CD4-positive, CD25-positive, alpha-beta regulatory T cell (primary cell): Measurements from ENCODE around the gene GABRG3. TPM values are rescaled to one million over a fixed set of nuclear protein-coding genes. Genes with fewer than 3 reads are reported as not detected.

Experiments used
- ATAC-seq, 2 donors: fragments of 150-1000 bp; cut with Tn5 transposase; one replicate each; pipeline ENCODE4 v1.10.0; 2021; ENCODE audit warnings: low read depth in 2 of 2, moderate number of reproducible peaks in 2 of 2, moderate library complexity in 1 of 2
- DNase-seq, 3 donors: peaks; one replicate each; pipeline versions ENCODE4 v3.0.0 to v3.0.0-alpha.2; 2012 to 2022; ENCODE audit warnings: mixed read lengths in 1 of 3
- H3K27ac ChIP-seq: one replicate; pipeline ENCODE4 v1.7.0; 2013; ENCODE audit warnings: mild to moderate bottlenecking, low read length; ENCODE audit not compliant: insufficient read depth, poor library complexity, severe bottlenecking
- H3K27me3 ChIP-seq: one replicate; pipeline ENCODE4 v1.7.0; 2013; ENCODE audit warnings: low read length; ENCODE audit not compliant: control insufficient read depth, insufficient read depth
- H3K36me3 ChIP-seq: one replicate; pipeline ENCODE4 v1.7.0; 2013; ENCODE audit warnings: mild to moderate bottlenecking, low read length, moderate library complexity; ENCODE audit not compliant: control insufficient read depth, insufficient read depth
- H3K4me1 ChIP-seq: 2 replicates; pipeline ENCODE4 v1.7.0; 2013; ENCODE audit warnings: mild to moderate bottlenecking, low read length; ENCODE audit not compliant: insufficient read depth, control insufficient read depth, poor library complexity, severe bottlenecking
- H3K4me3 ChIP-seq: one replicate; pipeline ENCODE4 v1.7.0; 2013; ENCODE audit warnings: low read depth, mild to moderate bottlenecking, low read length, moderate library complexity
- H3K9me3 ChIP-seq, 2 experiments: 1 replicate in 1 of 2; 2 replicates in 1 of 2; pipeline ENCODE4 v1.7.0; 2013; ENCODE audit warnings: low read length in 2 of 2, mild to moderate bottlenecking in 1 of 2, moderate library complexity in 1 of 2; ENCODE audit not compliant: control insufficient read depth in 2 of 2
- H3K27ac Mint-ChIP-seq, 3 donors: one replicate each; pipeline ENCODE4 v1.8.0; 2020 to 2022; ENCODE audit warnings: mild to moderate bottlenecking in 3 of 3, mixed read lengths in 3 of 3, moderate library complexity in 2 of 3
- H3K27me3 Mint-ChIP-seq: one replicate; pipeline ENCODE4 v1.8.0; 2022; ENCODE audit warnings: mild to moderate bottlenecking, mixed read lengths
- H3K36me3 Mint-ChIP-seq: one replicate; pipeline ENCODE4 v1.8.0; 2020; ENCODE audit warnings: mixed read lengths
- H3K4me1 Mint-ChIP-seq, 4 donors: one replicate each; pipeline ENCODE4 v1.8.0; 2020 to 2022; ENCODE audit warnings: mixed read lengths in 4 of 4, mild to moderate bottlenecking in 1 of 4
- H3K4me3 Mint-ChIP-seq, 4 donors: one replicate each; pipeline ENCODE4 v1.8.0; 2020 to 2022; ENCODE audit warnings: mild to moderate bottlenecking in 4 of 4, mixed read lengths in 4 of 4, moderate library complexity in 3 of 4
- H3K9me3 Mint-ChIP-seq, 7 donors: one replicate each; pipeline ENCODE4 v1.8.0; 2020 to 2022; ENCODE audit warnings: mixed read lengths in 7 of 7, mild to moderate bottlenecking in 3 of 7, moderate library complexity in 2 of 7
- polyA plus RNA-seq, 4 donors: library from polyadenylated mRNA; unstranded; fragments of 300-500 nt; fragmentation: Illumina TruSeq; gene quantifications; one replicate each; pipeline ENCODE4 v1.2.3, GENCODE V29; 2021
- total RNA-seq: library from RNA; stranded (reverse); gene quantifications from one replicate; pipeline ENCODE4 v1.2.3, GENCODE V29; 2022

Gene GABRG3
- total and polyA plus RNA-seq, 5 donors from 2014 or later, result not detected

DNA sequence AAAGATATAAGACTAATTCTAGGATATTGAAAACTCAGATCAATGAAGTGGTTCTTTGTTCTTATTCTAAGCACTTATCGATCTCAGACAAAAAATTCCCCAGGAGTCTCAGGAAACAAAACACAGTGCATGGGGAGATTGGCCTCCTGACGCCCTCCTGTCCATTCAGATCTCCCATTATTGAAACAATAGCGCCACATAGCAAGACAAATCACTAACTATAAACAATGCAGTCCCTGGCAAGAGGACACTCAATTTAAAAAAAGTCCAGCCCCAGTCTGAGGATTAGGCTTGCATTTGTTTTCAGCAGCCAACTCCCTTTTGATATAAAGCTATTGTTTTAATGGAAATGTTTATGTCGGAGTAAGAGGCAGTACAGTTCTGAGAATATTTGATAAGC is 528.2 kb downstream of the GABRG3 start:
- H3K4me3 Mint-ChIP-seq, result no peak overlapping the region
- peaks cover 0 to 4% of the 10 kb centered on the region in 2 experiments for H3K9me3 ChIP-seq
- no peak overlapping the region for H3K27ac Mint-ChIP-seq
- ATAC-seq, result no peak
- no peaks in the 10 kb centered on the region for H3K27me3 ChIP-seq
- DNase-seq, result no peak
- no peaks in the 10 kb centered on the region for H3K4me1 Mint-ChIP-seq
- no peaks in the 10 kb centered on the region for H3K4me1 ChIP-seq
- H3K4me3 ChIP-seq, result no peak overlapping the region
- H3K36me3 Mint-ChIP-seq, result no peaks in the 10 kb centered on the region
- H3K27me3 Mint-ChIP-seq, result no peaks in the 10 kb centered on the region
- no peaks in the 10 kb centered on the region for H3K36me3 ChIP-seq
- peaks cover 0 to 15% (median 5%) of the 10 kb centered on the region in 7 donors for H3K9me3 Mint-ChIP-seq
- no peak overlapping the region for H3K27ac ChIP-seq

DNA sequence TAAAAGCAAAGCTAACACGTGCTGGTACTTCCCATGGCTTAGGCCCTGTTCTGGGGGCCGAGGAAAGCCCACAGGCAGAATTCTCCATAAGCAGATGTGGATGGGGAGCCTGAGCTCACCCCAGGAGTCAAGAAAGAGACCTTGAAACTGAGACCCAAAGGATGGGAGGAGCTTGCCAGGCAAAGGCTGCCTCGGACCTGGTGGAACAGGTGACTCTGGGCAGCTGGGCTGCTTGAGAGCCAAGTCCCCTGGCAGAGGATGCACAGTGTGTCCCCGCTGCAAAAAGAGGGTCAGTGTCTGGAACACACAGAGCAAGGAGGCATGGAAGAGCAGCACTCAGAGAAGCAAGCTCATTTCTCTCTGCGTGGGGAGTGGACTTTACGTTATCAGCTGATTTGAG is 528.7 kb downstream of the GABRG3 start:
- H3K27ac Mint-ChIP-seq, result peak overlapping the region in 1 of 3 donors; percentile 61
- H3K4me3 Mint-ChIP-seq, result no peak overlapping the region
- H3K36me3 Mint-ChIP-seq, result no peaks in the 10 kb centered on the region
- DNase-seq, result no peak
- no peak for ATAC-seq
- no peaks in the 10 kb centered on the region for H3K4me1 Mint-ChIP-seq
- H3K27me3 ChIP-seq, result no peaks in the 10 kb centered on the region
- H3K27me3 Mint-ChIP-seq, result no peaks in the 10 kb centered on the region
- H3K9me3 ChIP-seq, result peaks cover 0 to 4% of the 10 kb centered on the region in 2 experiments
- peaks cover 0 to 15% (median 5%) of the 10 kb centered on the region in 7 donors for H3K9me3 Mint-ChIP-seq
- H3K4me3 ChIP-seq, result no peak overlapping the region
- H3K36me3 ChIP-seq, result no peaks in the 10 kb centered on the region
- H3K4me1 ChIP-seq, result no peaks in the 10 kb centered on the region
- H3K27ac ChIP-seq, result no peak overlapping the region

DNA sequence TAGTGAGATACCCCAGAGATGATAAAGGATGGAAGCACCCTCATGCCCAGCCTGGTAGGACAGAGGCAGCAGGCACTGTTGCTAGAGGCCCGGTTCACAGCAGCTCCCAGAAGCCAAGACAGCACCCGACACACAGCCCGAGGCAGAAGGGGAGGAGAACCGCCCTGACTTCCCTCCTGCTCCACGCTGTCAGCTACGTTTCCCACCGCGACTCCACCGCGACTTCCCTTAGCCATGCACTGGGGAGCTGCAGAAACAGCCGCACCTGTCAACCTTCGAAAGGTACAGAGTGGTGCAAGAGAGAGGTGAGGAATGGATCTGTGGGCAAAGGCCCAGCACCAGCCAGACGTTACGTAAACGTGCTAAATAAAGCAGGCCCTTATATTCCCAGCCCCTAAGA is 529.2 kb downstream of the GABRG3 start:
- Histone ChIP-seq H3K36me3 (no peaks in the 10 kb centered on the region), H3K4me1 (no peaks in the 10 kb centered on the region), H3K27ac (no peak overlapping the region), H3K27me3 (no peaks in the 10 kb centered on the region), H3K4me3 (no peak overlapping the region), H3K9me3 (peaks cover 0 to 4% of the 10 kb centered on the region in 2 experiments)
- Mint-ChIP-seq H3K4me3 (no peak overlapping the region), H3K27ac (no peak overlapping the region), H3K9me3 (peaks cover 0 to 15% (median 5%) of the 10 kb centered on the region in 7 donors), H3K4me1 (no peaks in the 10 kb centered on the region), H3K36me3 (no peaks in the 10 kb centered on the region), H3K27me3 (no peaks in the 10 kb centered on the region)
- ATAC-seq (no peak), DNase-seq (no peak)

DNA sequence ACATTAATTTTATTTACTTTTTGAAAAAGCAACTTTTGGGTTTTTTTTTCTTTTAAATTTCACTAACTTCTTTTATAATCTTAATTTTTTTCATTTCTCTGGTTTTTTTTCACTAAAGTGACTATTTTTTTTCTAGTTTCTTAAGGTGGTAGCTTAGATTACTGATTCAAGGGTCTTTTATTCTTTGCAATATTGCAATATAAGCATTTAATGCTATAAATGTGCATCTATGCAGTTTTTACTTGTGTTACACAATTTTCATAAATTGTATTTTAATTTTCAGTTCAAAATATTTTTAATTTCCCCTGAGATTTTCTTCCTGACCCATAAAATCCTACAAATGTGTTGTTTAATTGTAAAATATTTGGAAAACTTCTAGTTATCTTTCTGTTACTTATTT is 535.8 kb downstream of the GABRG3 start:
- no peaks in the 10 kb centered on the region for H3K36me3 Mint-ChIP-seq
- Histone ChIP-seq H3K36me3 (no peaks in the 10 kb centered on the region), H3K9me3 (peaks cover 6 to 17% of the 10 kb centered on the region in 2 experiments), H3K27ac (no peak overlapping the region), H3K4me1 (no peaks in the 10 kb centered on the region), H3K27me3 (no peaks in the 10 kb centered on the region), H3K4me3 (no peak overlapping the region)
- H3K9me3 Mint-ChIP-seq, result peaks cover 4 to 27% (median 14%) of the 10 kb centered on the region in 7 donors
- ATAC-seq (no peak), DNase-seq (no peak)
- no peak overlapping the region for H3K27ac Mint-ChIP-seq
- no peak overlapping the region for H3K4me3 Mint-ChIP-seq
- H3K4me1 Mint-ChIP-seq, result no peaks in the 10 kb centered on the region
- H3K27me3 Mint-ChIP-seq, result no peaks in the 10 kb centered on the region

DNA sequence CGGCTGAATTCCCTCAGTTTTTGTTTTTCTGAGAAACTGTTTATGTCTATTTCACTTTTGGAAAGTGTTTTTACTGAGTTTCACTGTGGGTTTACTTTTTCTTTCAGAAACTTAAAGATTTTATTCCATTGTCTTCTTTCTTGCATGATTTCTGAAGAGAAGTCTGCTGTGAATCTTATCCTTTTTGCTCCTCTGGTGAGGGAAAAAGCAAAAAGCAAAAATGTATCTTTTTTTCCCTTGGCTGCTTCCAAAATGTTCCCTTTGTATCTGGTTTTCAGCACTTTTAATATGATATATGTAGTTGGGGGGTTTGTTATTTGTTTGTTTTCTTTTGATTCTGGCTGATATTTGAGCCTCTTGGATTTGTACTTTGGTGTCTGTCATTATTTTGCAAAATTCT is 538.0 kb downstream of the GABRG3 start:
- Mint-ChIP-seq H3K4me1 (no peaks in the 10 kb centered on the region), H3K36me3 (no peaks in the 10 kb centered on the region), H3K27ac (no peak overlapping the region), H3K9me3 (peaks cover 5 to 31% (median 13%) of the 10 kb centered on the region in 7 donors), H3K27me3 (no peaks in the 10 kb centered on the region), H3K4me3 (no peak overlapping the region)
- Histone ChIP-seq H3K36me3 (no peaks in the 10 kb centered on the region), H3K27ac (no peak overlapping the region), H3K4me3 (no peak overlapping the region), H3K4me1 (no peaks in the 10 kb centered on the region), H3K9me3 (peaks cover 6 to 17% of the 10 kb centered on the region in 2 experiments), H3K27me3 (no peaks in the 10 kb centered on the region)
- ATAC-seq, result no peak
- no peak for DNase-seq

DNA sequence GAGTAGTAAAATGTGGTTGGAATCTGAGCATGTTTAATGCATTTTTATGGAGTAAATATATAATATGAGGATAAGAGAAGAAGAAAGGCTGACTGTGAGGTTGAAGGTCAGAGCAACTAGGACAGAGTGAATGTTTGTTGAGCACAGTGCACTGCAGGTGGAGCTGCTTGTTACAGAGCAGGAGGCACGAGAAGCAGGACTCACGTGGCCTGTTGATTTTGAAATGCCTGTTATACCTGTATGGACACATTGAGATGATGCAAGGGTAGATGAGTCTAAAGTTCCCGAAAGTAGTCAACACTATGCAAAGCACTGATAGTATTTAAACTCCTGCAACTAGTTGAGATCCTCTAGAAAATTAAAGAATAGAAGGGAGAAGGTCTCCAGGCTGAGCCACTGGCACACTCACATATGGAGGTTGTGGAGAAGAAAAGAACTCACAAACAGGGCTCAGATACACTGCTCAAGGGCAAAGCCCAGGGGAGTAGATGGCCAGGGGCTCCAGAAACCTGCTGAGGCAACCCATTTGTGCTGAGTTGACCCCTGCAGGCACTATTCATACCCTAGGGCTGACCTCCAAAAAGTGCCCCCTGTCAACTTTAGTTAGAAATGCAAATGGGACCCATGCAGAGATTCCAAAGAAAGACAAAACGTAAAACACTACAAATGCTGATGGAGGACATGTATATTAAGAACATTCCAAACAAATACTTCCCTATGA is 541.5 kb downstream of the GABRG3 start:
- Mint-ChIP-seq H3K9me3 (peaks cover 9 to 35% (median 9%) of the 10 kb centered on the region in 7 donors), H3K4me3 (no peak overlapping the region), H3K4me1 (no peaks in the 10 kb centered on the region), H3K36me3 (no peaks in the 10 kb centered on the region), H3K27me3 (no peaks in the 10 kb centered on the region), H3K27ac (no peak overlapping the region)
- no peaks in the 10 kb centered on the region for H3K36me3 ChIP-seq
- no peak overlapping the region for H3K4me3 ChIP-seq
- DNase-seq, result no peak
- H3K9me3 ChIP-seq, result peaks cover 8 to 17% of the 10 kb centered on the region in 2 experiments
- H3K27ac ChIP-seq, result no peak overlapping the region
- H3K4me1 ChIP-seq, result no peaks in the 10 kb centered on the region
- no peaks in the 10 kb centered on the region for H3K27me3 ChIP-seq
- no peak for ATAC-seq

DNA sequence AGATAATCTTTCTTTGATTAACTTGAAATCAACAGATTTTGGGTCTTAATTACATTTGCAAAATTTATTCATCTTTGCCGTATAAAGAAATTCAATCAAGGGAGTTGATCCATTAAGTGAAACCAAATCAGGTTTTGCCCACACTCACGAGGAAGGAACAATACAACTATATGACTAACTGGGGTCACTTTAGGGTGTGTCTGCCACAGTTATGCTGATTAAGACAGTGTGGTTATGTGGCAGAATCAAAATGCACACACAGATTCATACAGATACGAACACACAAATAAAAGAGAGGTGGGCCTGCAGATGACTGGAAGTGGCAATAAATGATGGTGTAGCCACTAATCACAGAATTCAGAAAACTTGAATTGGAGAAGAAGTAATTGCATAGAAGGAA is 543.5 kb downstream of the GABRG3 start:
- Mint-ChIP-seq H3K27ac (no peak overlapping the region), H3K4me3 (no peak overlapping the region), H3K9me3 (peaks cover 12 to 31% (median 17%) of the 10 kb centered on the region in 7 donors), H3K36me3 (no peaks in the 10 kb centered on the region), H3K27me3 (no peaks in the 10 kb centered on the region), H3K4me1 (no peaks in the 10 kb centered on the region)
- Histone ChIP-seq H3K36me3 (no peaks in the 10 kb centered on the region), H3K4me3 (no peak overlapping the region), H3K4me1 (no peaks in the 10 kb centered on the region), H3K9me3 (peaks cover 8 to 15% of the 10 kb centered on the region in 2 experiments), H3K27me3 (no peaks in the 10 kb centered on the region), H3K27ac (no peak overlapping the region)
- DNase-seq, result no peak
- ATAC-seq, result no peak

DNA sequence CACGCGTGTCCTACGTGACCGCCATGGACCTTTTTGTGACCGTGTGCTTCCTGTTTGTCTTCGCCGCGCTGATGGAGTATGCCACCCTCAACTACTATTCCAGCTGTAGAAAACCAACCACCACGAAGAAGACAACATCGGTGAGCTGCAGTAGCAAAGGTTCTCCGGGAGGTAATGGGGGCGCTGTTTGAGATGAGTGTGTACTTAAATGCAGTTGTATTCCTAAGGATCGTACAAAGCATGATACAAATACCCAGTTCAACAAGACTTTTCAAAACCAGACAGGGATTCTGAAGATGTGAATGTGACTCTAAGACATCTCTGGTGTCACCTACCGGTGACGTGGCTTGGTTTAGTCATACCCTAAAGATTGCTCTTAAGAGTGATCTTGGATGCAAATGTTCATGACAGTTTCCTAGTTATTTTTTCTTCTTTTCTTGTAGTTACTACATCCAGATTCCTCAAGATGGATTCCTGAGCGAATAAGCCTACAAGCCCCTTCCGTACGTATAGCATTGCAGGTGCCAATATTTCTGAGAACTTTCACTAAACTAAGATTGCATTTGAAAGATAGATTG is 556.6 kb downstream of the GABRG3 start:
- Histone ChIP-seq H3K27ac (no peak overlapping the region), H3K9me3 (peaks cover 5 to 6% of the 10 kb centered on the region in 2 experiments), H3K4me3 (no peak overlapping the region), H3K4me1 (no peaks in the 10 kb centered on the region), H3K36me3 (no peaks in the 10 kb centered on the region), H3K27me3 (no peaks in the 10 kb centered on the region)
- H3K27ac Mint-ChIP-seq, result no peak overlapping the region
- peaks cover 2 to 34% (median 7%) of the 10 kb centered on the region in 7 donors for H3K9me3 Mint-ChIP-seq
- no peaks in the 10 kb centered on the region for H3K36me3 Mint-ChIP-seq
- no peaks in the 10 kb centered on the region for H3K27me3 Mint-ChIP-seq
- no peaks in the 10 kb centered on the region for H3K4me1 Mint-ChIP-seq
- H3K4me3 Mint-ChIP-seq, result no peak overlapping the region
- DNase-seq, result no peak
- no peak for ATAC-seq
